ENCODE results near the gene AFF3.

GRCh38 chr2:99921903-99922302 lies 220.5 kb downstream of the AFF3 start:
- no peak for TF ChIP-seq CTCF (IDR thresholded peaks at IDR 0.05)
- no peak for TF ChIP-seq POLR2A (IDR thresholded peaks at IDR 0.05)
- TF ChIP-seq EP300 (IDR thresholded peaks at IDR 0.05) = no peak
- TF ChIP-seq POLR2AphosphoS5 (IDR thresholded peaks at IDR 0.05) = no peak

Measured in stomach (tissue), 4 donors.